ENCODE measurements around the gene VIL1. TPM values are rescaled to one million over a fixed set of nuclear protein-coding genes. Genes with fewer than 3 reads are reported as not detected.

Gene VIL1
- total RNA-seq, 1 experiment from 2014 or later: 0.49 TPM

DNA sequence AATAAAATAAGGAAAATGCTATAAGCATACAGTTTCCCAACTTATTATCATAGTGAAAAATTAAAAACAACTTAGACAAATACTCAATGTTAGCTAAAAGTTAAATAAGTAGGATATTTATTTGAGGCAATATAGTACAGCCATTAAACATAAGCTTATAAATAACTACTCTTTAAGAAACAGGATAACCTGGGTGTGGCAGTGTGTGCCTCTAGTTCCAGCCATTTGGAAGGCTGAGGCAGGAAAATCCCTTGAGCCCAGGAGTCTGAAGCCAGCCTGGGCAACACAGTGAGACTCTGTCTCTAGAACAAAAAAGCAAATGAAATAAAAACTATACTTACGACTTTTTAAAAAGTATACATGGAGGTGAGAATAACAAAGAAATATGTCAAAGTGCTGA lies 39.7 kb downstream of the VIL1 start:
- Histone ChIP-seq H3K9ac (ENCODE audit: low read length) (no peak overlapping the region), H3K4me3 (replicated peaks in 1 of 2; ENCODE audit: low read depth in 1 of 2, low read length in 2 of 2) (no peak overlapping the region), H3K27me3 (ENCODE audit: insufficient read depth, low read length) (no peaks in the 10 kb centered on the region), H3K9me3 (ENCODE audit: control insufficient read depth in 1 of 2, insufficient read depth in 1 of 2, low read depth in 1 of 2, low read length in 2 of 2) (no peaks in the 10 kb centered on the region), H3K36me3 (ENCODE audit: control insufficient read depth in 1 of 2, insufficient read depth in 2 of 2, low read length in 2 of 2) (peaks cover 23 to 32% of the 10 kb centered on the region in 2 experiments), H3K79me2 (ENCODE audit: insufficient read depth, low read length) (no peaks in the 10 kb centered on the region), H3K9me2 (ENCODE audit: insufficient read depth) (no peaks in the 10 kb centered on the region), H3K4me1 (ENCODE audit: control insufficient read depth in 1 of 2, insufficient read depth in 2 of 2, low read length in 2 of 2) (no peaks in the 10 kb centered on the region), H3K27ac (ENCODE audit: low read depth, low read length) (no peak overlapping the region), H3K4me2 (ENCODE audit: low read length) (no peak overlapping the region), H2AFZ (ENCODE audit: low read depth, low read length, poor library complexity, severe bottlenecking) (no peak overlapping the region), H4K20me1 (ENCODE audit: insufficient read depth) (no peaks in the 10 kb centered on the region)
- ChIA-PET POLR2A (no interaction called here), CTCF (no interaction called here), RAD21 (ENCODE audit: low non-redundant PET in 1 of 2, low total read pairs in 2 of 2, uncharacterized antibody in 2 of 2, unreplicated experiment in 2 of 2) (no interaction called here)
- intact Hi-C loops (cut with micrococcal nuclease): no loop called here
- DNase-seq (ENCODE audit: low read depth, low spot score): no peak
- no peak for ATAC-seq
- no TSS peak for BruUV-seq (replicated peaks)
- TF ChIP-seq, protein P1, sequence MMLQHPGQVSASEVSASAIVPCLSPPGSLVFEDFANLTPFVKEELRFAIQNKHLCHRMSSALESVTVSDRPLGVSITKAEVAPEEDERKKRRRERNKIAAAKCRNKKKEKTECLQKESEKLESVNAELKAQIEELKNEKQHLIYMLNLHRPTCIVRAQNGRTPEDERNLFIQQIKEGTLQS (IDR thresholded peaks at IDR 0.05): no peak
- TF ChIP-seq FOSL1 (IDR thresholded peaks at IDR 0.05; ENCODE audit: low read depth) (no peak), JUND (IDR thresholded peaks at IDR 0.05) (no peak), EGR1 (IDR thresholded peaks at IDR 0.05; ENCODE audit: low read depth) (no peak), RAD21 (IDR thresholded peaks at IDR 0.05; ENCODE audit: low read depth) (no peak), EZH2phosphoT487 (IDR thresholded peaks at IDR 0.05; ENCODE audit: borderline replicate concordance) (no peak), ZFX (IDR thresholded peaks at IDR 0.05) (no peak)
- TF ChIP-seq, protein P2, sequence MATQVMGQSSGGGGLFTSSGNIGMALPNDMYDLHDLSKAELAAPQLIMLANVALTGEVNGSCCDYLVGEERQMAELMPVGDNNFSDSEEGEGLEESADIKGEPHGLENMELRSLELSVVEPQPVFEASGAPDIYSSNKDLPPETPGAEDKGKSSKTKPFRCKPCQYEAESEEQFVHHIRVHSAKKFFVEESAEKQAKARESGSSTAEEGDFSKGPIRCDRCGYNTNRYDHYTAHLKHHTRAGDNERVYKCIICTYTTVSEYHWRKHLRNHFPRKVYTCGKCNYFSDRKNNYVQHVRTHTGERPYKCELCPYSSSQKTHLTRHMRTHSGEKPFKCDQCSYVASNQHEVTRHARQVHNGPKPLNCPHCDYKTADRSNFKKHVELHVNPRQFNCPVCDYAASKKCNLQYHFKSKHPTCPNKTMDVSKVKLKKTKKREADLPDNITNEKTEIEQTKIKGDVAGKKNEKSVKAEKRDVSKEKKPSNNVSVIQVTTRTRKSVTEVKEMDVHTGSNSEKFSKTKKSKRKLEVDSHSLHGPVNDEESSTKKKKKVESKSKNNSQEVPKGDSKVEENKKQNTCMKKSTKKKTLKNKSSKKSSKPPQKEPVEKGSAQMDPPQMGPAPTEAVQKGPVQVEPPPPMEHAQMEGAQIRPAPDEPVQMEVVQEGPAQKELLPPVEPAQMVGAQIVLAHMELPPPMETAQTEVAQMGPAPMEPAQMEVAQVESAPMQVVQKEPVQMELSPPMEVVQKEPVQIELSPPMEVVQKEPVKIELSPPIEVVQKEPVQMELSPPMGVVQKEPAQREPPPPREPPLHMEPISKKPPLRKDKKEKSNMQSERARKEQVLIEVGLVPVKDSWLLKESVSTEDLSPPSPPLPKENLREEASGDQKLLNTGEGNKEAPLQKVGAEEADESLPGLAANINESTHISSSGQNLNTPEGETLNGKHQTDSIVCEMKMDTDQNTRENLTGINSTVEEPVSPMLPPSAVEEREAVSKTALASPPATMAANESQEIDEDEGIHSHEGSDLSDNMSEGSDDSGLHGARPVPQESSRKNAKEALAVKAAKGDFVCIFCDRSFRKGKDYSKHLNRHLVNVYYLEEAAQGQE (IDR thresholded peaks at IDR 0.05; ENCODE audit: low read depth): no peak
